Smooth muscle cell of the brain vasculature (primary cell): ENCODE results near the gene ATP7A.
"Not testable (repeated sequence)": the region's sequence is repeated elsewhere in the genome, so short reads cannot be mapped to it uniquely, and the experiment has no call there.

ENCODE experiments used
- DNase-seq: peaks from one replicate; pipeline ENCODE4 v3.0.0-alpha.2; 2012; ENCODE audit warnings: low read depth, low spot score

The ATP7A gene

DNA sequence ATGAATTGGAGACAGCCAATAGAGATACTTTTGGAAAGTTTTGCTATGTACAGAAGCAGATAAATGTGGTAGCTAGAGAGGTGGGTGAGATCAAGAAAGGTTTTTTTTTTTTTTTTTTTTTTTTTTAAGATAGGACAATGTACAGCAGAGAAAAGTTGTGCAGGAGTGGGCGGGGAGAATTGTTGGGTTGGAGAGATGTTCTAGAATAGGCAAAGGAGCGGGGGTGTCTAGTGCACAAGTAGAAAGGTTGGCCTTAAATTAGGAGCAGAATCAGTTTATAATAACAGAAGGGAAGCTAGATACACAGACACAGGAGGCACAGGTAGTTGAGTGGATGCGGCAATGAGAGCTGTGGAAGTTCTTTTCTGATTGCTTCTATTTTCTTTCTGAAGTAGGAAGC is 127.4 kb downstream of the ATP7A start:
- no peak for DNase-seq

DNA sequence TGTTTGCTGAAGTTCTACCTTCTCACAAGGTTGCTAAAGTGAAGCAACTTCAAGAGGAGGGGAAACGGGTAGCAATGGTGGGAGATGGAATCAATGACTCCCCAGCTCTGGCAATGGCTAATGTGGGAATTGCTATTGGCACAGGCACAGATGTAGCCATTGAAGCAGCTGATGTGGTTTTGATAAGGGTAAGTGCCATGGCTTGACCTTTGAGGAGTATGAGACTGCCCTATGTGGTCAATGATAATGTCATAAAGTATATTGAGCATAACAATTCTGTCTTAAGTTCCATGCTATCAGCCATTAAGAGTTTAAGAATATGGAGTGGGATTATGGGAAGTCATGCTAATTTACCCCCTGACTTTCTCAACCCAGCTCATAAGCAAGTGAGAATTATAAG is 132.1 kb downstream of the ATP7A start:
- no peak for DNase-seq

DNA sequence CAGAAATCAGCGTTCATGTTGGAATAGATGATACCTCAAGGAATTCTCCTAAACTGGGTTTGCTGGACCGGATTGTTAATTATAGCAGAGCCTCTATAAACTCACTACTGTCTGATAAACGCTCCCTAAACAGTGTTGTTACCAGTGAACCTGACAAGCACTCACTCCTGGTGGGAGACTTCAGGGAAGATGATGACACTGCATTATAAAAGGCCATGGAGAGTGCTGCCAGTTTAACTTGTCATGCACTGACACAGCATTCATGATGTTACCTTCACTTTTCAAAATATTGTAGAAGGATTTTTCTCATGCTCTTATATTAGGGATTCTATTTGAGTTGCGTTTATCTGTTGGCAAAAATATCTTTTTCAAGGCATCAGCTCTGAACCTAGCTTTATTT is 135.9 kb downstream of the ATP7A start:
- DNase-seq, result no peak

DNA sequence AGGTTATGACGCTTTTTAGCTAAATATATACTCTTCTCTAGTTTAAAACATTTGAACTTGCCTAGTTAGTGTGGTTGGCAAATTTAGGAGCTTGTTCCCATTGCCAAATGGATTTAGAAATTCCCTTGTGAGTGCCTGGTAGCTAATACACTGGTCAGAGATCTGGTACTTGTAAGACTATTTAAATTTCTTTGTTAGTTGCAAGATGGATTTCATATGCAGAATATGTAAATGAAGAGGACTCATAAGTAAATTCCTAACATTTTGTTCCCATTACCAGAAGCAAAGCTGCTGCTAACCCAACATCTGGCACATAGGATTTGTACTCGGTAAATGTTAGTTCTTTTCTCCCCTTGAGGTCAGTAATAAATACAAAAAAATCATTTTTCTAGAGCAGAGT is 137.6 kb downstream of the ATP7A start:
- DNase-seq, result no peak

- DNase-seq, result no peak
These were observed 153.2 kb downstream of the ATP7A start for GRCh38 chrX:78063687-78064086.

DNA sequence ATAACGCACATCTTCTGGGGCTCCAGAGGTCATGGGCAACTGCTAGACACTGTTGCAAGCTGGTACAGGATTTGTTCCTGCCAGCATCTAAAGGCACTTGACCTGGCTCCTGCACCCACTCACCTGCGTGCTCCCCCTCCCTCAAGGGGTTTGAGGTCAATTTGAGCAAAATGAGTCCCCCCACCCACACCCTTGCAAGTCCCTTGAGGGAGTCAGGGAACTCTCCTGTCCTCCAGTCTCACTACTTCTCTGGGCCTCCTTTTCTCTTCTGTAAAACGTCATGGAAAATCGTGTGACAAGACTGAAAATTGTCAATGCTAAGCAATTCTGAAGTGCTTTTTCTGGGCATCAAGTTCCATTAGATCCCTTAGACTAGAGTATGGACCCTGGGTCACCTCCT is 153.7 kb downstream of the ATP7A start:
- no peak for DNase-seq

- peak; percentile 6 for DNase-seq
These were observed 154.5 kb downstream of the ATP7A start for GRCh38 chrX:78064698-78065601.

DNA sequence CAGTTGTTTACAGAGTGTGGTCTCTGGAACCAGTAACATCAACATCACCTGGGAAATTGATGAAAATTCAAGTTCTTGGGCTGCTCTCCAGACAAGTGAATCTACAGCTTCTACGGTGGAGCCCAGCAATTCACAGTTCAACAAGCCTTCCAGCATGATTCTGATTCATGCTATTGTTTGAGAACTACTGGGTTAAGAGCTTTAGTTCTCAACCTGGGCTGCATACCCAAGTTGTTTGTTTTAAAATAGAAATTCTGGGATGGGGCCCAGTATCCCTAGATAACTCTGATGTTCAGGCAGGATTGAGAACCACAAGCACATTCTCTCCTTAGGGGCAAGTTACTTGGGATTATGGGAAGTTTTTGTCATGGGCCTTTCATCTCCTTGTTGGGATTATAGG is 155.6 kb downstream of the ATP7A start:
- no peak for DNase-seq

DNA sequence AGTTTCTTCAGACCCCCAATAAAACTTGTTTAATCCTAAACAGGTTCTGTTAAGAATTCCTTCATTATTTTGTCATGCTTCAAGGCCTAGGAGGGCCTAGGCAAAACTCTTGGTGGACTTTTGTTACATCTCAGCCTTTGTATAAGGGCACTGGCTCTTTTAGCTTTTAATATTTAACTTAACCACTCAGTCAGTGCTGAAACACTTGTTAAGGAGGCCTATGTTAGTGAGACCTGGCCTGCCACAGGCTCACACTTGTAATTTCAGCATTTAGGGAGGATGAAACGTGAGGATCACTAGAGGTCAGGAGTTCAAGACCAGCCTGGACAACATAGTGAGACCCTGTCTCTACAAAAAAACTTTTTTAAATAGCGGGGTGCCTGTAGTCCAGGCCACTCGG is 160.8 kb downstream of the ATP7A start:
- no peak for DNase-seq

DNA sequence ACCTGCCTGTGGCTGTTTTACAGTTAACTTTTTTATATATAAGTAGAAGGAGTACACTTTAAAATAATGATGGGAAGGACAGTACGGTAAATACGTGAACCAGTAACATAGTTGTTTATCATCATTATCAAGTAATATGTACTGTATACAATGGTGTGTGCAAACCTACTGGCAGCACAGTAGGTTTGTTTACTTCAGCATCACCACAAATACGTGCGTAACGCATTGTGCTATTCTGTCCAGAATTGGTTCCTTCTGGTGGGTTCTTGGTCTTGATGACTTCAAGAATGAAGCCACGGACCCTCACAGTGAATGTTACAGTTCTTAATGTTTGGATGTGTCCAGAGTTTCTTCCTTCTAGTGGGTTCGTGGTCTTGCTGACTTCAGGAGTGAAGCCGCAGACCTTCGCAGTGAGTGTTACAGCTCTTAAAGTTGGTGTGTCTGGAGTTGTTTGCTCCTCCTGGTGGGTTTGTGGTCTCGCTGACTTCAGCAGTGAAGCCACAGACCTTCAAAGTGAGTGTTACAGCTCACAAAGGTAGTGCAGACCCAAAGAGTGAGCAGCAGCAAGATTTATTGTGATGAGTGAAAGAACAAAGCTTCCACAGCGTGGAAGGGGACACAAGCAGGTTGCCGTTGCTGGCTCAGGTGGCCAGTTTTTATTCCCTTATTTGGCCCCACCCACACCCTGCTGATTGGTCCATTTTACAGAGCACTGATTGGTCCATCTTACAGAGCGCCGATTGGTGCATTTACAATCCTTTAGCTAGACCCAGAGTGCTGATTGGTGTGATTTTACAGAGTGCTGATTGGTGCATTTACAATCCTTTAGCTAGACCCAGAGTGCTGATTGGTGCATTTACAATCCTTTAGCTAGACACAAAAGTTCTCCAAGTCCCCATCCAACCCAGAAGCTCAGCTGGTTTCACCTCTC is 162.9 kb downstream of the ATP7A start:
- not testable (repeated sequence) for DNase-seq

DNA sequence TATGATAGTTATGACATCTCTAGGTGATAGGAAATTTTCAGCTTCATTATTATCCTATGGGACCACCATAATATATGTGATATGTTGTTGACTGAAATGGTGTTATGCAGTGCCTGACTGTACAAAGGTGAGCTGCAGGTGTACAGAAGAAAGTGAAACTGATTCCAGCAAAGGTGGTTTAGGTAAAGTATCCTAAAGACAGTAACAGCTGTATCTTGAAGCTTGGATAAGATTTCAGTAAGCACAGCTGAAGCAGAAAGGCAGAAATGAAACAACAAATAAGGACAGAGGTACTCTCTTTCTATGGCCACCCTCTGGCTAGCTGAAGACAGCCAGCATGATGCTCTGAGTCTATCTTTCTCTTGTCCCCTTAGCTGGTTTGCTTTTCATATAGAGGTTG is 163.6 kb downstream of the ATP7A start:
- DNase-seq, result no peak

- no peak for DNase-seq
These were observed 165.4 kb downstream of the ATP7A start for GRCh38 chrX:78075787-78076389.

GRCh38 chrX:78081413-78081812 is 170.9 kb downstream of the ATP7A start:
- not testable (repeated sequence) for DNase-seq

DNA sequence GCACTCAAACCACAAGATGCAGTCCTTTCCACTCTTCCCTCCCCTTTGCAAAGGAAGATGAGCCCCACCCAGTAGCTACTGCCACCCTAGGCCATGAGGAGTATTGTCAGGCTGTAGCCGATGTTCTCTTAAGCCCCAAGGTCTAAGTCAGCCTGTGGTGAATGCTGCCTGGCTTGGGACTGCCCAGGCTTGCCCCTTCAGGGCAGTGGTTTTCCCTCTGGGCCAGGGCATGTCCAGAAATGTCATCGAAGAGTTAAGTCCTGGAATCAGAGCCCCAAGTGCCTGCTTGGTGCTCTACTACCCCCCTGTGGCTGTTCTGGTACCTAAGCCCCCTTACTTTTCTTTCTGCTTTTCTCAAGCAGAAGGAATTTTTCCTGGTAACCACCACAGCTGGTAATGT is 181.8 kb downstream of the ATP7A start:
- DNase-seq, result no peak

DNA sequence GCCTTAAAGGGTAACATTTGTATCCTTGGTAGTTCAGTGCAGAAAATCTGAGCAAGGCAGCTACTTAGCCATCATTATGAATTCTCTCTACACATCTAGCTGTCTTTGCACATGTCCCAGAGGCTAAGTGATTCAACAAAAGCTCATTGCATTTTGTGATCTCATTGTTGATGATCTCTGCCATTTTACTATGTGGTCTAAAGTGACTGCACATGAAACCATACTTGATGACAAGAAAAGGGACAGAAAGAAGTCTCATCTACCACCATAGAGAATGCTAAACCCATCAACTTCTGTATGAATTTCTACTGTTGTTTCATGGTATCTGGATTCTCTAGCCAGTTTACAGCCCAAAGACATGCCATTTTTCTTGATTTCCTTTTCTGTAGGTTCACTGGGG is 187.6 kb downstream of the ATP7A start:
- no peak for DNase-seq
